HepG2 (cell line): ENCODE data around the gene HSD11B1L.

Experiments used
- CTCF ChIP-seq: sonication (generic); formaldehyde crosslinking; IDR thresholded peaks from 2 replicates; pipeline ENCODE4 v1.5.0; 2020; ENCODE audit warnings: mild to moderate bottlenecking, missing genetic modification reagents, moderate library complexity
- ETV6 ChIP-seq: sonication (generic); formaldehyde crosslinking; conservative IDR thresholded peaks from 2 replicates; pipeline ENCODE4 v1.4.0; 2020; ENCODE audit warnings: missing genetic modification reagents
- SP2 ChIP-seq: sonication (generic); formaldehyde crosslinking; IDR thresholded peaks from 2 replicates; pipeline ENCODE4 v1.5.1; 2020; ENCODE audit warnings: mild to moderate bottlenecking, missing genetic modification reagents
- TOE1 ChIP-seq: sonication (generic); formaldehyde crosslinking; IDR thresholded peaks from 2 replicates; pipeline ENCODE4 v1.4.0; 2020; ENCODE audit warnings: mild to moderate bottlenecking, missing genetic modification reagents
- XRCC5 ChIP-seq: fragments of 200-400 bp; formaldehyde crosslinking; optimal IDR thresholded peaks from 2 replicates; pipeline ENCODE3; 2017; ENCODE audit warnings: mild to moderate bottlenecking, low read length

GRCh38 chr19:5682107-5682482 is 1.3 kb downstream of the HSD11B1L start:
- TF ChIP-seq XRCC5 (no peak), ETV6 (CRISPR knock-in tag) (no peak), CTCF (CRISPR knock-in tag) (no peak), SP2 (CRISPR knock-in tag) (no peak), TOE1 (CRISPR knock-in tag) (no peak)
